Prostate gland (tissue), 2 donors: Measurements from ENCODE around the gene SMG6.

Source experiments
- CTCF ChIP-seq, 4 experiments: fragments of 200-600 bp in 2 of 4; fragments of 450-650 bp in 2 of 4; sonication (generic) in 2 of 4; IDR thresholded peaks; 1 replicate in 3 of 4; 2 replicates in 1 of 4; pipeline ENCODE4 v1.5.1; 2016 to 2019; ENCODE audit warnings: antibody characterized with exemption in 4 of 4, mild to moderate bottlenecking in 2 of 4, moderate library complexity in 2 of 4
- POLR2A ChIP-seq: fragments of 450-650 bp; IDR thresholded peaks from one replicate; pipeline ENCODE4 v1.6.1; 2016; ENCODE audit warnings: antibody characterized with exemption, mild to moderate bottlenecking
- POLR2AphosphoS5 ChIP-seq: sonication (generic); formaldehyde crosslinking; IDR thresholded peaks from one replicate; pipeline ENCODE4 v1.6.1; 2017; ENCODE audit warnings: antibody characterized with exemption

- no peak for TF ChIP-seq CTCF (IDR thresholded peaks at IDR 0.05)
- no peak for TF ChIP-seq POLR2AphosphoS5
- no peak for TF ChIP-seq POLR2A
Observed at GRCh38 chr17:2068519-2069051, 235.0 kb downstream of the SMG6 start.
